ENCODE results near the gene NDOR1. TPM values are rescaled to one million over a fixed set of nuclear protein-coding genes. Genes with fewer than 3 reads are reported as not detected.

Gene NDOR1
- total RNA-seq, 1 donor from 2014 or later = 2.6 TPM

DNA sequence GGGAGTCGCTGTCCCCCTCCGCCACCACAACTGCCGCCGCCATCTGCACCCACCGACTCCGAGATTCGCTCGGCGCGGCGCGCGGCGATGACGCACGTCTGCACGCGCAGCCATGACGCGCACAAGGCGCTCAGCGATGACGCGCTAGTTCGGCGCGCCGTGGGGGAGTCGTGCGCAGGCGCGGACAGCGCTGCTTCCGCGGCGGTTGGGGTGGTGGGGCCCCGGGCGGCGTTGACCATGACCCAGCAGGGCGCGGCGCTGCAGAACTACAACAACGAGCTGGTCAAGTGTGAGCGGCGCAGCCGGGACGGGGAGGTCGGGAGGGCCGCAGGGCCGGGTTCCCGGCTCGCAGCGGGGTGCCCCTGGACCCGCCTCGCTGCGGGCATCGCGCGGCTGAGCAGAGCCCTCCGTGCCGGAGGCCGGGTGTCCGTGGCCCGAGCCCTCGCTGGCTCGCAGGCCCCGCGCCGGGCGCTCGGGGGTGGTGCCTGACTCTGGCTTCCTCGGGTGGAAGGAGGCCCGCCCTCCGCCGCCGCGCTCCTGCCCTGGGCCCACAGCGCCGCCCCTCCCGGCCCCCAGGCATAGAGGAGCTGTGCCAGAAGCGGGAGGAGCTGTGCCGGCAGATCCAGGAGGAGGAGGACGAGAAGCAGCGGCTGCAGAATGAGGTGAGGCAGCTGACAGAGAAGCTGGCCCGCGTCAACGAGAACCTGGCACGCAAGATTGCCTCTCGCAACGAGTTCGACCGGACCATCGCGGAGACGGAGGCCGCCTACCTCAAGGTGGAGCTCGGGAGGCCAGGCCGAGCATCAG is 16.8 kb upstream of the NDOR1 start, which contains the start of the genes ANAPC2 and SSNA1:
TSS of gene ANAPC2 (minus strand) at position 71 of the 807 bp plus-strand sequence. CDS start at position 43, 28 bp downstream.
TSS of gene SSNA1 (plus strand) at position 187 of the 807 bp plus-strand sequence. CDS start at position 238, 51 bp downstream.
- Histone ChIP-seq H3K27me3 (ENCODE audit: control insufficient read depth, insufficient read depth, low read length) (no peaks in the 10 kb centered on the region), H3K36me3 (ENCODE audit: control insufficient read depth, insufficient read depth, low read length) (peaks cover 30% of the 10 kb centered on the region), H3K4me3 (ENCODE audit: low read depth, low read length) (peak within 1 kb of the TSS; percentile 55)
- DNase-seq (ENCODE audit: low read depth) (peak; percentile 80), FAIRE-seq (no peak)
- TF ChIP-seq CTCF (IDR thresholded peaks at IDR 0.05; ENCODE audit: insufficient read depth, low read length, severe bottlenecking) = peak; percentile 72

DNA sequence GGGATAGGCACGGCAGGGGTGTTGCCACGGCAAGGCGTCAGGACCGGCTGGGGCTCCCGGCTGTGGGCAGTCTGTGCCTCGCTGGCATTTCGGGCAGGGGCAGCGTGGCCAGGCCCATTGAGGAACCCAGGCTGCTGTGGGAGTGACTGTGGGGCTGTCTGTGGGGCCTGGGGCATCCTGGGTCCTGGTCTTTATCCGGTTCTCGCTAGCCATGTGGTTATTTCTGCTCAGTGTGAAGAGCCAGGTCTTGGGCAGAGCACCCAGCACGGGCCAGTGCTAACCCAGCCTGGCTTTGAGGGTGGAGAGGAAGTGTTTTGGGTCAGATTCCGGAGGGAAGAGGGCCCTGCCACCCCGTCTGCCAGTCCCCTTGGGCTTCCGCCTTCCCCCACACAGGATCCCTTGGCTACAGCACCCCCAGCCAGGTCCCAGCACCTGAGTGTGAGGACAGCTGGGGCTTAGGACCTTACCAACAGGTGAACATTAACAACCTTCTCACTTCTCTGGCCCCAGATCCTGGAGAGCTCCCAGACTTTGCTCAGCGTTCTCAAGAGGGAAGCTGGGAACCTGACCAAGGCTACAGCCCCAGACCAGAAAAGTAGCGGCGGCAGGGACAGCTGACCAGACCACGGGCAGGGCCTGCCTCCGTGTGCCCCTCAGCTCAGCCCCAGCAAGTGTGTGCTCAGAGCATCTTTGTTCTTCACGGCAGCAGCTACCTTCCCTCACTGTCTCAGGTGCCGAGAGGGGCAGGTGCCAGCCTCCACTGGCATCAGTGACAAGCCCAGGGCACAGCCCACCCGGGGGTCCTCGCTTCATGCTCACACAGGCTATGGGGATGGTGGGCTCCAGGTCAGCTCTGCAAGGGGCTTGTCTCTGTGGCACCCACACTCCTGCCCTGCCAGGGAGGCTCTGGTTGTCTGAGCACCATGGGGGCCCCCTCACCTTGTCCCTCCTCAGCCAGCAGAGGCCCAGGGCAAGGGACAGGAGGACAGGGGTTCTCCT is 15.9 kb upstream of the NDOR1 start:
- no peak for TF ChIP-seq CTCF (IDR thresholded peaks at IDR 0.05; ENCODE audit: insufficient read depth, low read length, severe bottlenecking)
- no peak for FAIRE-seq
- no peaks in the 10 kb centered on the region for H3K27me3 ChIP-seq (ENCODE audit: control insufficient read depth, insufficient read depth, low read length)
- peak overlapping the region; percentile 55 for H3K4me3 ChIP-seq (ENCODE audit: low read depth, low read length)
- DNase-seq (ENCODE audit: low read depth) = no peak
- peaks cover 25% of the 10 kb centered on the region for H3K36me3 ChIP-seq (ENCODE audit: control insufficient read depth, insufficient read depth, low read length)

DNA sequence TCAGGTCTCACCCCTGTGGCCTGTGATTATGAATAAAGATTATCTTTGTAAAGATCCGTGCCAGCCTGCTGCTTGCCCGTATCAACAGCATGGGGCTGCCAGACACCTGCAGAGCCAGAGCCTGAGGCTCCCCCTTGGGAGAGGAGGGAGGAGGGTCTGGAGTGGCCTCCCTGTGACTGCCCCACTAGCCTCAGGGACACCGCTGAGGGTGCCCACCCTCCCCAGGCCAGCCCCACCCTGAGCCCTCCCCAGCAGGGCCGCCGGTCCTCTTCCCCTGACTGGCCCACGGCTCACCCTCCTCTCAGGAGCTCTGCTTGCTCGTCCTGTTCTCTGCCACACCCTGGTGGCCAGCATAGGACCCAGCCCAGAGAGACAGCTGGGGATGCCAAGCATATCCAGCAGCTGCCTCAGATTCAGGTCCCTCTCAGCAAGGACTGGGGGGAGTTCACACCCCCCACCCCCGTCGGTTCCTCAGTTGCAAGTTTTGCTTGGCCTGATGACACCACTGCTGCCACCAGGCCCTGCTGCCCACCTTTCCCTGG is 15.1 kb upstream of the NDOR1 start:
- no peaks in the 10 kb centered on the region for H3K27me3 ChIP-seq (ENCODE audit: control insufficient read depth, insufficient read depth, low read length)
- TF ChIP-seq CTCF (IDR thresholded peaks at IDR 0.05; ENCODE audit: insufficient read depth, low read length, severe bottlenecking) = peak; percentile 29
- peaks cover 21% of the 10 kb centered on the region for H3K36me3 ChIP-seq (ENCODE audit: control insufficient read depth, insufficient read depth, low read length)
- FAIRE-seq (no peak), DNase-seq (ENCODE audit: low read depth) (no peak)
- no peak overlapping the region for H3K4me3 ChIP-seq (ENCODE audit: low read depth, low read length)

DNA sequence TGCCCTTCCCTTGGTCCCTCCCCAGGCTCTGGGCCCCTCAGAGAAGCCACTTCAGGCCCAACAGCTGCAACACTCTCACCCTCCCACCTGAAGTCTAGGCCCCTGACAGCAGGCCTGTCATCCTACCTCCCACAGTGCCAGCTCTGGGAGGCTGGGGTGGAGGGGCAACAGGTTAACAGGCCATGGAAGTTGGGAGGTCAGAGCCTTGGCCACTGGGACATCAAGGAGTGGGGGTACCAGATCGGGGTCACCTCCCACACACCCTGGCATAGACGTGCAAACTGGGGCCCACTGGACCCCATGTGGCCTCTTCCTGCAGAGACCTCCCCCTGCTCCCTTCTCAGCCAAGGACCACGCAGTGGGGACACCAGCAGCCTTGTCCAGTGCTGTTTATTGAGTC is 14.3 kb upstream of the NDOR1 start:
- FAIRE-seq (no peak), DNase-seq (ENCODE audit: low read depth) (no peak)
- no peak for TF ChIP-seq CTCF (IDR thresholded peaks at IDR 0.05; ENCODE audit: insufficient read depth, low read length, severe bottlenecking)
- Histone ChIP-seq H3K36me3 (ENCODE audit: control insufficient read depth, insufficient read depth, low read length) (peaks cover 17% of the 10 kb centered on the region), H3K27me3 (ENCODE audit: control insufficient read depth, insufficient read depth, low read length) (no peaks in the 10 kb centered on the region), H3K4me3 (ENCODE audit: low read depth, low read length) (no peak overlapping the region)

GRCh38 chr9:137191691-137192447 is 13.6 kb upstream of the NDOR1 start:
- Histone ChIP-seq H3K27me3 (ENCODE audit: control insufficient read depth, insufficient read depth, low read length) (no peaks in the 10 kb centered on the region), H3K4me3 (ENCODE audit: low read depth, low read length) (no peak overlapping the region), H3K36me3 (ENCODE audit: control insufficient read depth, insufficient read depth, low read length) (peaks cover 17% of the 10 kb centered on the region)
- FAIRE-seq = no peak
- no peak for DNase-seq (ENCODE audit: low read depth)
- no peak for TF ChIP-seq CTCF (IDR thresholded peaks at IDR 0.05; ENCODE audit: insufficient read depth, low read length, severe bottlenecking)
